Measurements from ENCODE around the gene ZNF593OS.

Gene ZNF593OS

DNA sequence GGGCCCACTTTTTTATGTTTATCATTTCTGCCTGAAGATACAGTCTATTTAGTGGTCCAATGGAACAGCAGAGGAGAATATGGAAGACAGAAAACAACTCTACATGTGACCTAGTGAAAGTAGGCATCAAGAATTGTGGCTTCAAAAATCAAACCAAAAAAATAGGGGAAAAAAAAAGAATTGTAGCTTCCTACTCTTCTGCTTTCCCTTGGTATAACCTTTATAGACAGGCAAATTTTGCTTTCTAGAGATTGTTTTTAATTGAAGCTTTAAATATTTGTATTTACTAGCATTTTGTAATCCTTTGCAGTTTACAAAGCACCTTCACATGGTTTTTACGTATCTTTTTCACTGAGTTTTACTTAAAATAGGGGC is 45.7 kb downstream of the ZNF593OS start:
- no peak for DNase-seq

DNA sequence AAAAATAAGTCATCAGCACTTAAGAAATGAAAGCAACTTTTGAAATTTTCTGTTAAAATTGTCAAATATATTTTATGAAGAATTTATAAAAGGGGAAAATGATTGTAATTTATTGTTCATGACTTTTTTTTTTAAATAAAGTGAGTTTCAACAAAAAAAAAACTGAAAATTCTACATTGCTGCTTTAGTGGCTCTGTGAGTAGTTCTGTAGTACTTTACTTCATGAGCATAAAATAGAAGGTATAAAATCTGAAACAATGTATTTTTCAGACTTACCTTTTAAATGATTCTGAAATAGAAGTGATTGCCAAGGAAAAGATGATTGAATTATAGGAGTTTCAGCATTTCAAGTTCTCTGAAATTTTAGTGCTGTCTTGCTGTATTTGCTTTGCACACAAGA is 46.2 kb downstream of the ZNF593OS start:
- no peak for DNase-seq

DNA sequence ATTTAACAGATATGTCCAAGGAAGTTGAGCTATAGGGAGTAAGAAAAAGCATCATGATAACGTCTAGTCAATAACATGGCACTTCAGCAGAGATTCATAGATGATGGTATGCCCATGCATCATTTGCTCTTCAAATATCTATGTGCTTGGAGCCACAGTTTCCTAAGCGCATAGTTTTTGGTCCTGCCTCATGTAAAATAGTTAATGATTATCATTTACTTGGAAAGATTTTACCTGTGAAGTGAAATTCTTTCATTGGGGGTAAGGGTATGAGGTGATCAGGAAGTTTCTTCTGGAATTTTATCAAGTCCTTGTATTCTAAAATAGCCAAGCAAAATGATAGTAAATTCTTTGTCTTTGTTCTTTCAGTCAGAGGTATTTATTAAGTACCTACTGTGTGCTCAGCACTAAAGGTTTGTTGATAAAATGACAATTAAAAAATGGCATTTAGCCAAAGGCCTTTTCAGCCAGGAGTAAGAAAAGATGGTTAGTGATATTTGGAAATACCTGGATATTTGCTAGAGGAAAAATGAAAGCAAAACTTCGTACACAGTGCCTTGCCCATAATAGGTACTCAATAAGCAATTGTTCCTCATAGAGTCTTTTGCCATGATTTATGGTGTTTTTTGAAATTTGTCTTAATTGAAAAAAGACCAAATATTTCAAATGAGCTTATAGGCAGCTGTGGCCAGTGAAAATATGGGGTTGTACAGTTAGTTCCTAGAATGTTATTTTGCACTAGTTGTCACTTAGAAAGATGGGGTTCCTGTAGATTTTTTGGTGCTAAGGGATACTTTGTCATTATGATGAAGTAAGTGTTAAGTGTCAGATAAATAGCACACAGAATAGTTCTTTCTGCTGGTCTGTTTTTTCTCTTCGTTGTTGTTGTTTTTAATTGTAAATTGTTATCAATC is 47.0 kb downstream of the ZNF593OS start:
- no peak for DNase-seq

DNA sequence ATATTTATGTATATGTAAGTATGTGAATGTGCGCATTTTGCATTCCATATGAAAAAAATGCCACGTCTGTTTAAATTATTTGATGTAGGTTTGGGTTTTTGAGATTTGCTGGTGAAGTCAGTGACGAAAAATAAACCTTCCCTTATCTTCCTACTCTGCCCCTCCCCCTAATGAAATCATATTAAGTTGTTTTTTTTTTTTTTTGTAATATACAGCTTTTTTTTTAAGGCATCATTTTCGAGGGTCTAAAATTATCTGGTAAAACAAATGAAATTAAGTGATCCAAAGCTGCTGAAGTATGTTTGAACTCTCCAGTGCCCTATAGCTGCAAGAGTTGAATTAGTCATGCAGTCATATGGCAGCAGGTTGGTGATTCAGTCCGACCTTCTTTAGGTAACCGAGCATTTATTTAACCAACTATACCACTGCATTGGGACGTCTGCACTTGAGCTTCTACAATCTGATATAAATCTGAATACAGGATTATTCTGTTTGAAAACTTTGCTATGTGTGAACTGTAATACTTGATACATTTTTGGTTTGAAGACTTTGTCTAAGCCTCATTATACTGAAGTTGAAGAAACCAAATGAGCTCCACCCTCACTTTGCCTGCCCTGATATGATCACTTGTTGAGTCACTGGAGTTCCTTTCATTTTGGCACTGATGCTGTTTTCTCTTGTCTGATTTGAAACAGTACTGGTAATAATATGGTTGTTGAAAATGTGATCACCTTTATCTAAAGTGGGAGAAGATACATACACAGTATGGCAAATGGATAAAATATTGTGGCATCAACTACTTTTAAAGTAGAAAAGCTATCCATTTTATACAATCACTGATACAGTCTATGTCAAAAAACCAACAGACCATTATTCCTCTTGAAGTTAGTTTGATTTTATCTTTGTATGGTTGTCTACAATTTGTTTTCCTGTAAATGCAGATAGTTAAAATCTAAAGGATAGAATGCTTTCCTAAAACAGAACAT is 48.4 kb downstream of the ZNF593OS start:
- no peak for DNase-seq

DNA sequence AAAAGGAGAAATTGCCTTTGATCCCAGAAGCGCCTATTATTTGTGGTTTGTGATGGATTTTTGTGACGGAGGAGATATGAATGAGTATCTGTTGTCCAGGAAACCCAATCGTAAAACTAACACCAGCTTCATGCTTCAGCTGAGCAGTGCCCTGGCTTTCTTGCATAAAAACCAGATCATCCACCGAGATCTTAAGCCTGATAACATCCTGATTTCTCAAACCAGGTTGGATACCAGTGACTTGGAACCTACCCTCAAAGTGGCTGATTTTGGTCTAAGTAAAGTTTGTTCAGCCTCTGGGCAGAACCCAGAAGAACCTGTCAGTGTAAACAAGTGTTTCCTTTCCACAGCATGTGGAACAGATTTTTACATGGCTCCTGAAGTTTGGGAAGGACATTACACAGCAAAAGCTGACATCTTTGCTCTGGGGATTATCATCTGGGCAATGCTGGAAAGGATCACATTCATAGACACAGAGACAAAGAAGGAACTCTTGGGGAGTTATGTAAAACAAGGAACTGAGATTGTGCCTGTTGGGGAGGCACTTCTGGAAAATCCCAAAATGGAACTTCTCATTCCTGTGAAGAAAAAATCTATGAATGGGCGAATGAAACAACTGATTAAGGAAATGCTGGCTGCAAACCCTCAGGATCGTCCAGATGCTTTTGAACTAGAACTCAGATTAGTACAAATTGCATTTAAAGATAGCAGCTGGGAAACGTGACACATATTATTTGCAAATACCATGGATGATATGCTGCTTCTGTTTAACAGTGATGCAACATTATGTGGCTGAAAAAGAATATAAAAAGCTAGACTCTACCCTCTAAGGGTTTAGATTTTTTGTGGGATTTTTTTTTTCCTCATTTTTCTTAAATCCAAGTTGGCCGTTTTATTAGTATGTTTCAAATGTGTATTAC is 49.5 kb downstream of the ZNF593OS start:
- no peak for DNase-seq

DNA sequence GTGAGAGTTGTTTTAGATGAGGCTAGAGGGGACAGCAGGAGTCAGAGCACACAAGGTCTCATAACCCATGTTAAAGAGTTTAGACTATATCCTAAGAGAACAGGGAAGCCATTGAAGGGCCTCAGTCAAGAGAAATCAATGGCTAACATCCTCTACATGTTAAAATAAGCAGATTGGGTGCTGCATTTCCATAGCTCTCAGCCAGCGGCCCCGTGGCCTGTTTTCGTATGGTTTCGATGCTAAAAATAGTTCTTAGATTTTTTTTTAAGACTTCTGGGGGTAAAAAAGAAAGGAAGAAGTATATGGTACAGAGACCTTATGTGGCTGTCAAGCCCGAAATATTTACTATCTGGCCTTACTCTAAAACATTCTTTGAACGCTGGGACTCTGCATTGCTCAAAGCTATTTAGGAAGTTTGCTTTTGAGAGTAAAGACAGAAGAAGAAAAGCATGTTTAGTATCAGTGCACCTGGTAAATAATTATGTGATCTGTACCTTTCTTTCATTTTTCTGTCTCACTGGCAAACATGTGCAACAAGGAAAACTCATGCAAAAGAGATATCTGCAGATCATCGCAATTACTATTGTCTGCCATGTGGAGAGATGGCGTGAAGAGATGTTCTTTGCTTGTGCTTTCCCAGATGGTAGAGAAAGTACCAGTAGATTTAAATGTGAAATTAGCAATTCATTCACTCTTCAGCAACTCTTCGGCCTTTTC is 51.6 kb downstream of the ZNF593OS start:
- DNase-seq = no peak

Measured in NCI-H1092 treated with DMSO at 0.1 percent for 48 hours (cell line).